Suprapubic skin (tissue), 4 donors: Measurements from ENCODE around the gene FDX2. TPM values are rescaled to one million over a fixed set of nuclear protein-coding genes. Genes with fewer than 3 reads are reported as not detected.

Experiments
- DNase-seq, 2 donors: peaks; one replicate each; pipeline ENCODE4 v3.0.0-alpha.2; 2019; ENCODE audit warnings: low spot score in 2 of 2
- H3K27ac ChIP-seq: fragments of 200-600 bp; sonication (generic); one replicate; pipeline ENCODE4 v1.5.1; 2019
- H3K27me3 ChIP-seq: fragments of 200-600 bp; sonication (generic); one replicate; pipeline ENCODE4 v1.5.1; 2019
- H3K36me3 ChIP-seq: fragments of 200-600 bp; sonication (generic); one replicate; pipeline ENCODE4 v1.5.1; 2019
- H3K4me1 ChIP-seq: fragments of 200-600 bp; sonication (generic); one replicate; pipeline ENCODE4 v1.5.1; 2019
- H3K4me3 ChIP-seq: fragments of 200-600 bp; sonication (generic); one replicate; pipeline ENCODE4 v1.5.1; 2019; ENCODE audit warnings: mild to moderate bottlenecking
- H3K9me3 ChIP-seq: fragments of 200-600 bp; sonication (generic); one replicate; pipeline ENCODE4 v1.5.1; 2019
- CTCF ChIP-seq, 2 donors: fragments of 200-600 bp in 1 of 2; fragments of 450-650 bp in 1 of 2; sonication (generic) in 1 of 2; IDR thresholded peaks; one replicate each; pipeline ENCODE4 v1.5.1; 2016 to 2019; ENCODE audit warnings: antibody characterized with exemption in 2 of 2, mild to moderate bottlenecking in 1 of 2, moderate library complexity in 1 of 2
- EP300 ChIP-seq: sonication (generic); formaldehyde crosslinking; IDR thresholded peaks from one replicate; pipeline ENCODE4 v1.6.1; 2017; ENCODE audit warnings: antibody characterized with exemption
- POLR2A ChIP-seq, 2 donors: fragments of 450-650 bp; IDR thresholded peaks; one replicate each; pipeline ENCODE4 v1.6.1; 2017; ENCODE audit warnings: antibody characterized with exemption in 2 of 2, mild to moderate bottlenecking in 2 of 2, moderate library complexity in 2 of 2
- POLR2AphosphoS5 ChIP-seq, 3 donors: sonication (generic); formaldehyde crosslinking; IDR thresholded peaks; one replicate each; pipeline ENCODE4 v1.6.1; 2017; ENCODE audit warnings: antibody characterized with exemption in 3 of 3
- WGBS: methylation state at CpG from one replicate; pipeline ENCODE4 v1.1.5; 2018; 5-methylcytosine and 5-hydroxymethylcytosine counted together
- total RNA-seq, 4 donors: library from RNA; depleted of rRNA; stranded (reverse); fragments of >200 nt; gene quantifications; one replicate each; pipeline ENCODE4 v1.1.0, GENCODE V29; 2016

The FDX2 gene
- total RNA-seq, 4 donors from 2014 or later = 7.9 to 19.0 (median 14.5) TPM

- no peak for DNase-seq
- TF ChIP-seq EP300 (no peak), POLR2AphosphoS5 (IDR thresholded peaks at IDR 0.05) (no peak), POLR2A (IDR thresholded peaks at IDR 0.05) (no peak), CTCF (IDR thresholded peaks at IDR 0.05) (no peak)
- H3K36me3 ChIP-seq = peaks cover 32% of the 10 kb centered on the region
- WGBS = 36% methylated on average over 18 of the region's 18 CpGs
- no peak overlapping the region for H3K27ac ChIP-seq
- H3K27me3 ChIP-seq = no peaks in the 10 kb centered on the region
- H3K4me3 ChIP-seq = peak overlapping the region; percentile 85
- no peaks in the 10 kb centered on the region for H3K9me3 ChIP-seq
- peaks cover 31% of the 10 kb centered on the region for H3K4me1 ChIP-seq
Measured at GRCh38 chr19:10332158-10332964, 16.5 kb upstream of the FDX2 start.

GRCh38 chr19:10329555-10329954 lies 13.7 kb upstream of the FDX2 start:
- TF ChIP-seq POLR2AphosphoS5 (IDR thresholded peaks at IDR 0.05) = no peak
- TF ChIP-seq CTCF (IDR thresholded peaks at IDR 0.05) = no peak
- TF ChIP-seq EP300 = no peak
- DNase-seq = no peak
- no peaks in the 10 kb centered on the region for H3K9me3 ChIP-seq
- H3K4me1 ChIP-seq = peaks cover 25% of the 10 kb centered on the region
- H3K4me3 ChIP-seq = no peak overlapping the region
- peaks cover 59% of the 10 kb centered on the region for H3K36me3 ChIP-seq
- WGBS = 95% methylated on average over 13 of the region's 13 CpGs
- no peaks in the 10 kb centered on the region for H3K27me3 ChIP-seq
- H3K27ac ChIP-seq = no peak overlapping the region

GRCh38 chr19:10328558-10329429 lies 13.0 kb upstream of the FDX2 start:
- no peak overlapping the region for H3K27ac ChIP-seq
- DNase-seq = no peak
- no peak overlapping the region for H3K4me3 ChIP-seq
- WGBS = 93% methylated on average over 20 of the region's 41 CpGs
- H3K9me3 ChIP-seq = no peaks in the 10 kb centered on the region
- H3K36me3 ChIP-seq = peaks cover 66% of the 10 kb centered on the region
- no peaks in the 10 kb centered on the region for H3K27me3 ChIP-seq
- peaks cover 17% of the 10 kb centered on the region for H3K4me1 ChIP-seq
- TF ChIP-seq POLR2A (IDR thresholded peaks at IDR 0.05) (no peak), POLR2AphosphoS5 (IDR thresholded peaks at IDR 0.05) (no peak), EP300 (no peak), CTCF (IDR thresholded peaks at IDR 0.05) (no peak)

- Histone ChIP-seq H3K27me3 (no peaks in the 10 kb centered on the region), H3K9me3 (no peaks in the 10 kb centered on the region), H3K36me3 (peaks cover 76% of the 10 kb centered on the region), H3K4me3 (no peak overlapping the region), H3K4me1 (peaks cover 13% of the 10 kb centered on the region), H3K27ac (no peak overlapping the region)
- WGBS = 86% methylated on average over 5 of the region's 7 CpGs
- TF ChIP-seq EP300 (no peak), POLR2AphosphoS5 (IDR thresholded peaks at IDR 0.05) (no peak), CTCF (IDR thresholded peaks at IDR 0.05) (no peak), POLR2A (IDR thresholded peaks at IDR 0.05) (no peak)
- no peak for DNase-seq
Measured at GRCh38 chr19:10327793-10328192, 12.0 kb upstream of the FDX2 start.

GRCh38 chr19:10325732-10326131 lies 9.9 kb upstream of the FDX2 start:
- no peaks in the 10 kb centered on the region for H3K27me3 ChIP-seq

More at GRCh38 chr19:10325732-10326131, 9.9 kb upstream of the FDX2 start:
- Histone ChIP-seq H3K36me3 (peaks cover 97% of the 10 kb centered on the region), H3K4me3 (no peak overlapping the region), H3K27ac (no peak overlapping the region), H3K4me1 (no peaks in the 10 kb centered on the region), H3K9me3 (no peaks in the 10 kb centered on the region)
- 91% methylated on average over 8 of the region's 8 CpGs for WGBS
- DNase-seq = no peak
- TF ChIP-seq POLR2AphosphoS5 (IDR thresholded peaks at IDR 0.05) = no peak
- no peak for TF ChIP-seq EP300
- no peak for TF ChIP-seq CTCF (IDR thresholded peaks at IDR 0.05)
